HG03025 (cell line): ENCODE results near the gene EML3.
"Not testable (repeated sequence)": the region's sequence is repeated elsewhere in the genome, so short reads cannot be mapped to it uniquely, and the experiment has no call there.

Source experiments
- ATAC-seq: cut with Tn5 transposase; IDR thresholded peaks from one replicate; pipeline ENCODE4 v1.9.1; 2021; ENCODE audit warnings: mild to moderate bottlenecking, moderate library complexity; ENCODE audit not compliant: unreplicated experiment, low FRiP score

Gene EML3

GRCh38 chr11:62621027-62621566 is 8.5 kb upstream of the EML3 start:
- no peak for ATAC-seq

GRCh38 chr11:62616957-62617356 is 4.4 kb upstream of the EML3 start:
- not testable (repeated sequence) for ATAC-seq

GRCh38 chr11:62615521-62615920 is 2.9 kb upstream of the EML3 start:
- ATAC-seq, result no peak

- no peak for ATAC-seq
These were observed 1.7 kb upstream of the EML3 start for GRCh38 chr11:62614275-62614674.

- no peak for ATAC-seq
These were observed 760 bp upstream of the EML3 start for GRCh38 chr11:62613291-62613778.

- peak; percentile 7 for ATAC-seq
These were observed 740 bp downstream of the EML3 start for GRCh38 chr11:62611705-62612365.

- no peak for ATAC-seq
These were observed 1.5 kb downstream of the EML3 start for GRCh38 chr11:62610814-62611704.

- no peak for ATAC-seq
These were observed 2.2 kb downstream of the EML3 start for GRCh38 chr11:62610403-62610802.

- no peak for ATAC-seq
These were observed 3.8 kb downstream of the EML3 start for GRCh38 chr11:62608776-62609175.

GRCh38 chr11:62607714-62608113 is 4.9 kb downstream of the EML3 start:
- ATAC-seq, result no peak

GRCh38 chr11:62605902-62606301 is 6.7 kb downstream of the EML3 start:
- ATAC-seq, result no peak

GRCh38 chr11:62605467-62605866 is 7.1 kb downstream of the EML3 start:
- ATAC-seq, result no peak

- ATAC-seq, result no peak
These were observed 8.0 kb downstream of the EML3 start for GRCh38 chr11:62604460-62605120.

GRCh38 chr11:62603776-62604299 is 8.7 kb downstream of the EML3 start:
- ATAC-seq, result no peak

GRCh38 chr11:62603072-62603408 is 9.5 kb downstream of the EML3 start:
- no peak for ATAC-seq

- ATAC-seq, result no peak
These were observed 10.2 kb downstream of the EML3 start for GRCh38 chr11:62602141-62603071.

- peak; percentile 62 for ATAC-seq
These were observed 11.0 kb downstream of the EML3 start, which contains the start of gene MTA2 for GRCh38 chr11:62601372-62602140. Gene MTA2 (minus strand): TSS chr11:62601865. CDS start chr11:62601450, 415 bp downstream.

GRCh38 chr11:62601122-62601371 is 11.5 kb downstream of the EML3 start:
- ATAC-seq, result no peak
